Skin of body (tissue), 2 donors: ENCODE data around the gene TMC7. TPM values are rescaled to one million over a fixed set of nuclear protein-coding genes. Genes with fewer than 3 reads are reported as not detected.
"Not testable (repeated sequence)": the region's sequence is repeated elsewhere in the genome, so short reads cannot be mapped to it uniquely, and the experiment has no call there.

Source experiments
- DNase-seq: peaks from one replicate; lab custom pipeline; 2025; lab: John Stamatoyannopoulos, UW
- total RNA-seq: library from RNA; depleted of rRNA; stranded (reverse); fragments of >200 nt; gene quantifications from one replicate; pipeline ENCODE4 v1.2.3, GENCODE V29; 2014

Gene TMC7
- total RNA-seq: 1.2 TPM

DNA sequence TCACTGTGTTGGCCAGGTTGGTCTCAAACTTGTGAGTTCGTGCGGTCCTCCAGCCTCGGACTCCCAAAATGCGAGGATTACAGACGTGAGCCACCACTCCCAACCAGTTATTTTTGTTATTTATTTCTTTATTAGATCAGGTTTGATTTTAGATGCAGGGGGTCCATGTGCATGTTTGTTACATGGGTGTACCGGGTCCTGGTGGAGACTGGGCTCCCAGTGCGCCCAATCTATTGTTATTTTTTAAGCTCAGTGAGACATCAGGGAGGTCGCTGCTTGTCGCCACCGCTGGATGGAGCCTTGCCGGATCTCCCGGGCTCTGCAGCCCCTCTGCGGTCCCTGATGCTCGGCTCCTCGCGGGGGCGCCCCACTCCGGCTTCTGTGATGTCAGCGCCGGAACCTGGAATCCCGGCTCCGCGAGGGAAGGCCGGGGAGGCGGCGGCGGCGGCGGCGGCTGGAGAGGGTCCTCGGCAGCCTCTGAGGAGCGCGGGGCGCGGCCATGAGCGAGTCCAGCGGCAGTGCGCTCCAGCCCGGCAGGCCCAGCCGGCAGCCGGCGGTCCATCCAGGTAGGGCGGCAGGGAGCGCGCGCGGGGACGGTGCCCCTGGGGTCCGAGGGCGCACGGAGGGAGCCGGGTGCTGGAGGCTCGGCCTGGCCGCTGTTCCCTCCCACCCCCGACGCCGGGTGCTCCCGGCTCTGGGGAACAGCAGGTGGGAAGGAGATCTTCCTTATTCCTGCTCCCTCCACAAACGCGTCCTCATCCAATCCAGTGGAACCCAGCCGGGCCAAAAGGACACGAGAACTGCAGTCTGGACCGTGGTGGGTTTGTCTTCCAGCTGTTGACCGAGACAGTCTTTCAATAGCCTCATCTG, at the start of gene TMC7:
TMC7 (plus strand) TSS at position 370 of the 870 bp plus-strand sequence; CDS start at position 500, 130 bp downstream.
- DNase-seq: peak; percentile 67

GRCh38 chr16:18936727-18937340, 46.9 kb upstream of the TMC7 start:
- no peak for DNase-seq

GRCh38 chr16:18937390-18937789, 46.3 kb upstream of the TMC7 start:
- DNase-seq: no peak

GRCh38 chr16:18938986-18939385, 44.7 kb upstream of the TMC7 start:
- no peak for DNase-seq

DNA sequence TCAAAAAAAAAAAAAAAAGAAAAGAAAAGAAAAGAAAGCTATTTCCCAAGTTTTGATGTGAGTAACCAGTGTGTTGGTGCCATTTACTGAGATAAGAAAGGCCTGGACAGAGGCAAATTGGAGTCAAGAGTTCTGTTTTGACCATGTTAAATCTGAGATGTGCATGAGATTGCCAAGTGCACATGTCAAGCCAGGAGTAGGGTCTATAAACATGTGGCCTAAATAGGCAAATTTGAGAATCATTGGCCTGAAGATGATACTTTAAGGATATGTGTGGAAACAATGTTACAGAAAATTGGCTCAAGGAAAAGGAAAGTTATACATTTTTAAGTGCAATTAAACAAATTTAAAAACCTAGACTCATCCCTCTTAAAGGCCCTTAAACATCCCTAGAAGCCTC, 42.3 kb upstream of the TMC7 start:
- no peak for DNase-seq

DNA sequence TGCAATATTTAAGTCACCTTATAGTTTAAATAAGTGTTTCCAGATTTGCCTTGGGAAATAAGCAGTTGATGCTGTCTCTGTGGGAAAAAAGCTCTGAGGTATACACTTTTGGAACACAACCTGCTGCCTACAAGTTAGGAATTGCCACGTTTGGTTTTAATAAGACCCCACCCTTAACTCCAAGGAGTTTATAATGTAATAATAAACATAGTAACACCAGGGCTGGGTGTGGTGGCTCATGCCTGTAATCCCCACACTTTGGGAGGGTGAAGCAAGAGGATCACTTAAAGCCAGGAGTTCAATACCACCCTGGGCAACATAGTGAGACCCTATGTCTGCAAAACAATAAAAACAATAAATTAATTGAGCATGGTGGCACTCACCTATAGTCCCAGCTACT, 41.7 kb upstream of the TMC7 start:
- DNase-seq: no peak

DNA sequence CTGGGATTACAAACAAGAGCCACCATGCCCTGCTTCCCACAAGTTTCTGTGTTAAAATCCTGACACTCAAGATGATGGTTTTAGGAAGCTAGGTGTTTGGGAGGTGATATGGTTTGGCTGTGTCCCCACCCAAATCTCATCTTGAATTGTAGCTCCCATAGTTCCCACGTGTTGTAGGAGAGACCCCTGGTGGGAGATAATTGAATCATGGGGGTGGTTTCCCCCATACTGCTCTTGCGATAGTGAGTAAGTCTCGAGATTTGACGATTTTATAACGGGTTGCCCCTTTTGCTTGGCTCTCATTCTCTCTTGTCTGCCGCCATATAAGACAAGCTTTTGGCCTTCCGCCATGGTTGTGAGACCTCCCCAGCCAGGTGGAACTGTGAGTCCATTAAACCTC, 40.3 kb upstream of the TMC7 start:
- no peak for DNase-seq

GRCh38 chr16:18945233-18945632, 38.5 kb upstream of the TMC7 start:
- DNase-seq: no peak

DNA sequence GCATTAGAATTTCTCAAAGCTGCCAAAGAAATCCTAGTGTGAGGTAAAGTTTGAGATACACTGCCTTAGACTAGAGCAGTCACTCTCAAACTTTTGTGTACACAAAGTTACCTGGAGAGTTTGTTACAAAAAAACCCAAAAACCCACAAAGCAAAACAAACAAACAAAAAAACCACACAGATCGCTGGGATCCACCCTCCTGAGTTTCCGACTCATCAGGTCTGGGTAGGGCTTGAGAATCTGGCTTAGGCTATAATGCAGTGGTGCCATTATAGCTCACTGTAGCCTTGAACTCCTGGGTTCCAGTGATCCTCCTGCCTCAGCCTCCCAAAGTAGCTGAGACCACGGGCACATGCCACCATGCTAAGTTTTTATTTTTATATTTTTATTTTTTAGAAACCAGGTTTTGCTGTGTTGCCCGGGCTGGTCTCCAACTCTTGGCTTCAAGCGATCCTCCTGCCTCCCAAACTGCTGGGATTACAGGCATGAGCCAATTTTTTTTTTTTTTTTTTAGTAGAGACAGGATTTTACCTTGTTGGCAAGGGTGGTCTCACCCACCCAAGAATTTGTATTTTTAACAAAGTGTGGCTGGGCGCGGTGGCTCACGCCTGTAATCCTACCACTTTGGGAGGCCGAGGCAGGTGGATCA, 35.2 kb upstream of the TMC7 start:
- DNase-seq: no peak

DNA sequence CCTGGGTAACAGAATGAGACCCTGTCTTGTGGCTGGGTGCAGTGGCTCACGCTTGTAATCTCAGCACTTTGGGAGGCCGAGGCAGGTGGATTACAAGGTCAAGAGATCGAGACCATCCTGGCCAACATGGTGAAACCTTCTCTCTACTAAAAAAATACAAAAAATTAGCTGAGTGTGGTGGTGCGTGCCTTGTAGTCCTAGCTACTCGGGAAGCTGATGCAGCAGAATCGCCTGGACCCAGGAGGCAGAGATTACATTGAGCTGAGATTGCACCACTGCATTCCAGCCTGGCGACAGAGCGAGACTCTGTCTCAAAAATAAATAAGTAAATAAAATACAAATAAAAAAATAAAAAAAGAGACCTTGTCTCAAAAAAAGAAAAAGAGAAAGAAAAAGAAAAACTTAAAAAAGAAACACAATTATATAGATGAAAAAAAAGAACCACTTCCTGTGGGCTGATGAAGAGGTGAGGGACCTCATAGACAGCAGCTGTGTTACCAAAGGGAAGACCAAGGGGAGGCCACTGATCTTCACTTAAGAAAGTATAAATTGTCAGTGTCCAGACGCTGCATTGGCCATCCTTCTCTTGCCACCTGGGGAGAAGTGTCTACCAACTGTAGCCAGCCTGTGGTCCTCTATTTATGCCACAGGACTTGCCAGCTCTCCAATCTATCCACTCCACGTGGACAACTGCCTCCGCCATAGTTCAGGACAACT, 33.1 kb upstream of the TMC7 start:
- DNase-seq: no peak

- DNase-seq: no peak
These were observed 30.2 kb upstream of the TMC7 start for GRCh38 chr16:18953547-18953946.

- DNase-seq: not testable (repeated sequence)
These were observed 27.7 kb upstream of the TMC7 start for GRCh38 chr16:18955874-18956580.

- DNase-seq: not testable (repeated sequence)
These were observed 27.0 kb upstream of the TMC7 start for GRCh38 chr16:18956658-18957241.

- no peak for DNase-seq
These were observed 25.1 kb upstream of the TMC7 start for GRCh38 chr16:18958621-18959029.

- no peak for DNase-seq
These were observed 24.7 kb upstream of the TMC7 start for GRCh38 chr16:18959031-18959505.

- DNase-seq: no peak
These were observed 18.2 kb upstream of the TMC7 start for GRCh38 chr16:18965555-18965954.

DNA sequence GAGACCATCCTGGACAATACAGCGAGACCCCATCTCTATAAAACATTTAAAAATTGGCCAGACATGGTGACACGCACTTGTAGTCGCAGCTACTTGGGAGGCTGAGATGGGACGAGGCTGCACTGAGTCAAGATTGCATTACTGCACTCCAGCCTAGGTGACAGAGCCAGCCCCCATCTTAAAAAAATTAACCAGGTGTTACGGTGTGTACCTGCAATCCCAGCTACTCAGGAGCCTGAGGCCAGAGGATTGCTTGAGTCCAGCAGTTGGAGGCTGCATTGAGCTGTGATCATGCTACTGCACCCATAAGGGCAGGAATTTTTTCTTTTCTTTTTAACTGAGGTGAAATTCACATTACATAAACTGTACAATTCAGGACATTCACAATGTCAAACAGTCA, 16.9 kb upstream of the TMC7 start:
- DNase-seq: no peak

GRCh38 chr16:18969050-18969854, 14.5 kb upstream of the TMC7 start:
- DNase-seq: peak; percentile 13

GRCh38 chr16:18969855-18970240, 13.9 kb upstream of the TMC7 start:
- no peak for DNase-seq

GRCh38 chr16:18975109-18975508, 8.6 kb upstream of the TMC7 start:
- no peak for DNase-seq
